HepG2 (cell line): ENCODE results near the gene CD99L2. TPM values are rescaled to one million over a fixed set of nuclear protein-coding genes. Genes with fewer than 3 reads are reported as not detected.

ENCODE experiments used
- ATAC-seq: fragments of 200-7000 bp; cut with Tn5 transposase; 3 replicates; pipeline ENCODE4 v1.9.1; 2020; ENCODE audit warnings: mild to moderate bottlenecking, moderate library complexity
- BruUV-seq: library from RNA; stranded (reverse); fragments of 400-500 nt; replicated peaks from 2 replicates; lab custom pipeline; 2021; lab: Mats Ljungman, UMichigan
- CTCF ChIA-PET: fragments of 300-600 bp; formaldehyde crosslinking; extraction: SDS; loops from one replicate; lab custom pipeline; 2021; ENCODE audit warnings: low total read pairs, inconsistent platforms, low intra/inter-chr PET ratio; lab: Yijun Ruan, JAX
- POLR2A ChIA-PET: fragments of 350-600 bp; sonication (Branson Sonifier 250); formaldehyde crosslinking; loops from one replicate; lab custom pipeline; 2020; ENCODE audit warnings: antibody characterized with exemption, inconsistent platforms; lab: Yijun Ruan, JAX
- DNase-seq: peaks from one replicate; pipeline ENCODE4 v3.0.0-alpha.2; 2015; ENCODE audit warnings: low spot score
- FAIRE-seq: peaks from 3 replicates; lab custom pipeline; 2011; peaks lifted over from hg19 to GRCh38; lab: Jason Lieb, UNC
- H2AFZ ChIP-seq: one replicate; pipeline ENCODE4 v1.6.1; 2011; ENCODE audit warnings: low read length, inconsistent platforms
- H3K27ac ChIP-seq: fragments of 300-600 bp; 3 replicates; pipeline ENCODE4 v1.8.0; 2011; ENCODE audit warnings: mixed run types, mild to moderate bottlenecking, mixed read lengths, low read length, inconsistent platforms; ENCODE audit not compliant: insufficient read depth; ENCODE audit errors: extremely low read length
- H3K27me3 ChIP-seq, 2 experiments: fragments of 200-600 bp in 1 of 2; 2 replicates in 1 of 2; 3 replicates in 1 of 2; pipeline versions ENCODE4 v1.6.0 to v1.8.0; 2011; ENCODE audit warnings: low read length in 2 of 2, mild to moderate bottlenecking in 2 of 2, moderate library complexity in 2 of 2, inconsistent platforms in 1 of 2; ENCODE audit not compliant: insufficient read depth in 2 of 2, control insufficient read depth in 1 of 2
- H3K36me3 ChIP-seq, 2 experiments: fragments of 200-600 bp in 1 of 2; replicated peaks in 1 of 2; 2 replicates in 1 of 2; 3 replicates in 1 of 2; pipeline versions ENCODE4 v1.5.1 to v1.8.0; 2011; ENCODE audit warnings: low read length in 2 of 2, inconsistent platforms in 1 of 2; ENCODE audit not compliant: insufficient read depth in 2 of 2, control insufficient read depth in 1 of 2
- H3K4me1 ChIP-seq: 2 replicates; pipeline ENCODE4 v1.5.1; 2012; ENCODE audit warnings: low read length, inconsistent platforms; ENCODE audit not compliant: insufficient read depth
- H3K4me2 ChIP-seq: 2 replicates; pipeline ENCODE4 v1.6.0; 2011; ENCODE audit warnings: low read depth, low read length, inconsistent platforms
- H3K4me3 ChIP-seq, 3 experiments: fragments of 200-600 bp in 1 of 3; sonication (generic), shearing (Covaris generic) in 1 of 3; replicated peaks in 1 of 3; 2 replicates each; pipeline ENCODE4 v1.5.1; 2011 to 2016; ENCODE audit warnings: low read length in 3 of 3, inconsistent platforms in 2 of 3, low read depth in 2 of 3, mild to moderate bottlenecking in 2 of 3, control low read depth in 1 of 3, mixed read lengths in 1 of 3; ENCODE audit not compliant: insufficient read depth in 1 of 3
- H3K79me2 ChIP-seq: one replicate; pipeline ENCODE4 v1.6.1; 2011; ENCODE audit warnings: low read length, inconsistent platforms; ENCODE audit not compliant: insufficient read depth
- H3K9ac ChIP-seq: 2 replicates; pipeline ENCODE4 v1.6.0; 2011; ENCODE audit warnings: mild to moderate bottlenecking, low read depth, low read length, inconsistent platforms; ENCODE audit not compliant: insufficient read depth
- H3K9me3 ChIP-seq: 2 replicates; pipeline ENCODE4 v1.5.1; 2012; ENCODE audit warnings: mild to moderate bottlenecking, low read length
- H4K20me1 ChIP-seq: 2 replicates; pipeline ENCODE4 v1.6.0; 2011; ENCODE audit warnings: inconsistent platforms, mild to moderate bottlenecking, low read length, moderate library complexity; ENCODE audit not compliant: insufficient read depth
- BORCS8-MEF2B ChIP-seq: sonication (generic); formaldehyde crosslinking; IDR thresholded peaks from 2 replicates; pipeline ENCODE4 v1.8.0; 2022; ENCODE audit warnings: mild to moderate bottlenecking, missing genetic modification reagents
- FOSL2 ChIP-seq: sonication (generic); formaldehyde crosslinking; IDR thresholded peaks from 2 replicates; pipeline ENCODE4 v1.4.0; 2020; ENCODE audit warnings: missing genetic modification reagents
- POGK ChIP-seq: sonication (generic); formaldehyde crosslinking; conservative IDR thresholded peaks from 2 replicates; pipeline ENCODE4 v1.8.0; 2022; ENCODE audit warnings: mild to moderate bottlenecking, moderate library complexity, missing genetic modification reagents
- ZBTB25 ChIP-seq: IDR thresholded peaks from 2 replicates; pipeline ENCODE4 v1.6.1; 2018; ENCODE audit warnings: missing genetic modification reagents
- ZFP82 ChIP-seq: sonication (generic); formaldehyde crosslinking; IDR thresholded peaks from 2 replicates; pipeline ENCODE4 v1.5.1; 2020; ENCODE audit warnings: mild to moderate bottlenecking, missing genetic modification reagents, borderline replicate concordance
- ZNF253 ChIP-seq: sonication (generic); formaldehyde crosslinking; IDR thresholded peaks from 2 replicates; pipeline ENCODE4 v1.8.0; 2022; ENCODE audit warnings: mild to moderate bottlenecking, missing genetic modification reagents, borderline replicate concordance
- ZNF782 ChIP-seq: sonication (generic); formaldehyde crosslinking; IDR thresholded peaks from 2 replicates; pipeline ENCODE4 v1.4.0; 2020; ENCODE audit warnings: missing genetic modification reagents, mild to moderate bottlenecking, borderline replicate concordance
- ZSCAN12 ChIP-seq: sonication (generic); formaldehyde crosslinking; IDR thresholded peaks from 2 replicates; pipeline ENCODE4 v1.9.0; 2021; ENCODE audit warnings: mild to moderate bottlenecking, missing genetic modification reagents
- WGBS: methylation state at CpG from one replicate; pipeline ENCODE4 v1.1.6; 2017; ENCODE audit warnings: low lambda C conversion rate; 5-methylcytosine and 5-hydroxymethylcytosine counted together
- in situ Hi-C: cut with HindIII; loops from 2 replicates; pipeline ENCODE4 v1.10.0; 2017; ENCODE audit warnings: low pct_unique_long_range_greater_than_20kb; ENCODE audit not compliant: extremely low pct_ligation_motif_present
- intact Hi-C: fragments of 100-400 bp; cut with micrococcal nuclease; formaldehyde crosslinking; loops from one replicate; pipeline ENCODE4 v1.10.0; 2022; ENCODE audit not compliant: unreplicated experiment
- polyA plus RNA-seq, 8 experiments: library from polyadenylated mRNA; depleted of rRNA in 3 of 8; stranded (reverse) in 7 of 8; unstranded in 1 of 8; fragments of >200 nt; fragmentation: Illumina TruSeq in 4 of 8; extraction: Trizol in 4 of 8; gene quantifications; 2 replicates each; pipeline versions ENCODE4 v1.2.1 to v1.2.3, GENCODE V29; 2011 to 2016; ENCODE audit warnings: low read depth in 4 of 8, missing spikeins in 1 of 8, mixed read lengths in 1 of 8; ENCODE audit not compliant: insufficient read depth in 1 of 8
- total RNA-seq, 5 experiments: library from RNA; depleted of rRNA; stranded (reverse); fragments of >200 nt; fragmentation: Illumina TruSeq; extraction: Trizol; gene quantifications; 2 replicates each; pipeline ENCODE4 v1.2.3, GENCODE V29; 2016; ENCODE audit warnings: low read depth in 1 of 5
- TF ChIP-seq, protein P1 (sequence below): sonication (generic); formaldehyde crosslinking; IDR thresholded peaks from 2 replicates; pipeline ENCODE4 v1.5.0; 2020; ENCODE audit warnings: mild to moderate bottlenecking, missing genetic modification reagents, borderline replicate concordance
- TF ChIP-seq, protein P2 (sequence below): sonication (generic); formaldehyde crosslinking; IDR thresholded peaks from 2 replicates; pipeline ENCODE4 v1.4.0; 2020; ENCODE audit warnings: missing genetic modification reagents
- TF ChIP-seq, protein P3 (sequence below): sonication (generic); formaldehyde crosslinking; IDR thresholded peaks from 2 replicates; pipeline ENCODE4 v1.4.0; 2020; ENCODE audit warnings: missing genetic modification reagents

Gene CD99L2
- total and polyA plus RNA-seq, 2 of the 13 experiments (the other 11 are each of a cell fraction or from before 2014, with no cell fraction given), result 6.9 to 7.6 TPM

- TF ChIP-seq POGK (CRISPR knock-in tag), result no peak
- no peak for TF ChIP-seq ZNF253 (CRISPR knock-in tag)
- TF ChIP-seq, protein P1, sequence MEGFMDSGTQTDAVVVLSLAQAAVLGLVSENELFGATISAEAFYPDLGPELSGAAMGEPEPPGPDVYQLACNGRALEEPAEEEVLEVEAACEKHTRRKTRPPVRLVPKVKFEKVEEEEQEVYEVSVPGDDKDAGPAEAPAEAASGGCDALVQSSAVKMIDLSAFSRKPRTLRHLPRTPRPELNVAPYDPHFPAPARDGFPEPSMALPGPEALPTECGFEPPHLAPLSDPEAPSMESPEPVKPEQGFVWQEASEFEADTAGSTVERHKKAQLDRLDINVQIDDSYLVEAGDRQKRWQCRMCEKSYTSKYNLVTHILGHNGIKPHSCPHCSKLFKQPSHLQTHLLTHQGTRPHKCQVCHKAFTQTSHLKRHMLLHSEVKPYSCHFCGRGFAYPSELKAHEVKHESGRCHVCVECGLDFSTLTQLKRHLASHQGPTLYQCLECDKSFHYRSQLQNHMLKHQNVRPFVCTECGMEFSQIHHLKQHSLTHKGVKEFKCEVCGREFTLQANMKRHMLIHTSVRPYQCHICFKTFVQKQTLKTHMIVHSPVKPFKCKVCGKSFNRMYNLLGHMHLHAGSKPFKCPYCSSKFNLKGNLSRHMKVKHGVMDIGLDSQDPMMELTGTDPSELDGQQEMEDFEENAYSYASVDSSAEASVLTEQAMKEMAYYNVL (CRISPR knock-in tag), result no peak
- TF ChIP-seq BORCS8-MEF2B (CRISPR knock-in tag), result no peak
- TF ChIP-seq, protein P2, sequence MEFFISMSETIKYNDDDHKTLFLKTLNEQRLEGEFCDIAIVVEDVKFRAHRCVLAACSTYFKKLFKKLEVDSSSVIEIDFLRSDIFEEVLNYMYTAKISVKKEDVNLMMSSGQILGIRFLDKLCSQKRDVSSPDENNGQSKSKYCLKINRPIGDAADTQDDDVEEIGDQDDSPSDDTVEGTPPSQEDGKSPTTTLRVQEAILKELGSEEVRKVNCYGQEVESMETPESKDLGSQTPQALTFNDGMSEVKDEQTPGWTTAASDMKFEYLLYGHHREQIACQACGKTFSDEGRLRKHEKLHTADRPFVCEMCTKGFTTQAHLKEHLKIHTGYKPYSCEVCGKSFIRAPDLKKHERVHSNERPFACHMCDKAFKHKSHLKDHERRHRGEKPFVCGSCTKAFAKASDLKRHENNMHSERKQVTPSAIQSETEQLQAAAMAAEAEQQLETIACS (CRISPR knock-in tag), result no peak
Measured at GRCh38 chrX:150907474-150907873, 9.0 kb upstream of the CD99L2 start (continued).

- ATAC-seq (no peak), DNase-seq (no peak), FAIRE-seq (no peak)
- H3K27me3 ChIP-seq, result peaks cover 3 to 7% of the 10 kb centered on the region in 2 experiments; a peak in 3 of 5 replicates
- WGBS, result 35% methylated on average over 5 of the region's 6 CpGs
- no peak overlapping the region for H2AFZ ChIP-seq
- no peaks in the 10 kb centered on the region for H3K36me3 ChIP-seq
- H4K20me1 ChIP-seq, result no peaks in the 10 kb centered on the region
- H3K9ac ChIP-seq, result no peak overlapping the region
- no peak overlapping the region for H3K4me2 ChIP-seq
- no peak overlapping the region for H3K27ac ChIP-seq
- H3K9me3 ChIP-seq, result no peaks in the 10 kb centered on the region
- ChIA-PET CTCF (no interaction called here), POLR2A (no interaction called here)
- no peaks in the 10 kb centered on the region for H3K4me1 ChIP-seq
- intact Hi-C loops (no loop called here), in situ Hi-C loops (no loop called here)
- no peaks in the 10 kb centered on the region for H3K79me2 ChIP-seq
- no peak overlapping the region for H3K4me3 ChIP-seq
- no TSS peak for BruUV-seq
- TF ChIP-seq ZSCAN12 (CRISPR knock-in tag) (no peak), FOSL2 (CRISPR knock-in tag) (no peak), ZNF782 (CRISPR knock-in tag) (no peak), ZFP82 (CRISPR knock-in tag) (no peak), ZBTB25 (CRISPR knock-in tag) (no peak)
- TF ChIP-seq, protein P3, sequence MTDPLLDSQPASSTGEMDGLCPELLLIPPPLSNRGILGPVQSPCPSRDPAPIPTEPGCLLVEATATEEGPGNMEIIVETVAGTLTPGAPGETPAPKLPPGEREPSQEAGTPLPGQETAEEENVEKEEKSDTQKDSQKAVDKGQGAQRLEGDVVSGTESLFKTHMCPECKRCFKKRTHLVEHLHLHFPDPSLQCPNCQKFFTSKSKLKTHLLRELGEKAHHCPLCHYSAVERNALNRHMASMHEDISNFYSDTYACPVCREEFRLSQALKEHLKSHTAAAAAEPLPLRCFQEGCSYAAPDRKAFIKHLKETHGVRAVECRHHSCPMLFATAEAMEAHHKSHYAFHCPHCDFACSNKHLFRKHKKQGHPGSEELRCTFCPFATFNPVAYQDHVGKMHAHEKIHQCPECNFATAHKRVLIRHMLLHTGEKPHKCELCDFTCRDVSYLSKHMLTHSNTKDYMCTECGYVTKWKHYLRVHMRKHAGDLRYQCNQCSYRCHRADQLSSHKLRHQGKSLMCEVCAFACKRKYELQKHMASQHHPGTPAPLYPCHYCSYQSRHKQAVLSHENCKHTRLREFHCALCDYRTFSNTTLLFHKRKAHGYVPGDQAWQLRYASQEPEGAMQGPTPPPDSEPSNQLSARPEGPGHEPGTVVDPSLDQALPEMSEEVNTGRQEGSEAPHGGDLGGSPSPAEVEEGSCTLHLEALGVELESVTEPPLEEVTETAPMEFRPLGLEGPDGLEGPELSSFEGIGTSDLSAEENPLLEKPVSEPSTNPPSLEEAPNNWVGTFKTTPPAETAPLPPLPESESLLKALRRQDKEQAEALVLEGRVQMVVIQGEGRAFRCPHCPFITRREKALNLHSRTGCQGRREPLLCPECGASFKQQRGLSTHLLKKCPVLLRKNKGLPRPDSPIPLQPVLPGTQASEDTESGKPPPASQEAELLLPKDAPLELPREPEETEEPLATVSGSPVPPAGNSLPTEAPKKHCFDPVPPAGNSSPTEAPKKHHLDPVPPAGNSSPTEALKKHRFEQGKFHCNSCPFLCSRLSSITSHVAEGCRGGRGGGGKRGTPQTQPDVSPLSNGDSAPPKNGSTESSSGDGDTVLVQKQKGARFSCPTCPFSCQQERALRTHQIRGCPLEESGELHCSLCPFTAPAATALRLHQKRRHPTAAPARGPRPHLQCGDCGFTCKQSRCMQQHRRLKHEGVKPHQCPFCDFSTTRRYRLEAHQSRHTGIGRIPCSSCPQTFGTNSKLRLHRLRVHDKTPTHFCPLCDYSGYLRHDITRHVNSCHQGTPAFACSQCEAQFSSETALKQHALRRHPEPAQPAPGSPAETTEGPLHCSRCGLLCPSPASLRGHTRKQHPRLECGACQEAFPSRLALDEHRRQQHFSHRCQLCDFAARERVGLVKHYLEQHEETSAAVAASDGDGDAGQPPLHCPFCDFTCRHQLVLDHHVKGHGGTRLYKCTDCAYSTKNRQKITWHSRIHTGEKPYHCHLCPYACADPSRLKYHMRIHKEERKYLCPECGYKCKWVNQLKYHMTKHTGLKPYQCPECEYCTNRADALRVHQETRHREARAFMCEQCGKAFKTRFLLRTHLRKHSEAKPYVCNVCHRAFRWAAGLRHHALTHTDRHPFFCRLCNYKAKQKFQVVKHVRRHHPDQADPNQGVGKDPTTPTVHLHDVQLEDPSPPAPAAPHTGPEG (CRISPR knock-in tag), result no peak
Measured at GRCh38 chrX:150906694-150907093, 8.2 kb upstream of the CD99L2 start.
